ENCODE results near the gene RADX.

DNA sequence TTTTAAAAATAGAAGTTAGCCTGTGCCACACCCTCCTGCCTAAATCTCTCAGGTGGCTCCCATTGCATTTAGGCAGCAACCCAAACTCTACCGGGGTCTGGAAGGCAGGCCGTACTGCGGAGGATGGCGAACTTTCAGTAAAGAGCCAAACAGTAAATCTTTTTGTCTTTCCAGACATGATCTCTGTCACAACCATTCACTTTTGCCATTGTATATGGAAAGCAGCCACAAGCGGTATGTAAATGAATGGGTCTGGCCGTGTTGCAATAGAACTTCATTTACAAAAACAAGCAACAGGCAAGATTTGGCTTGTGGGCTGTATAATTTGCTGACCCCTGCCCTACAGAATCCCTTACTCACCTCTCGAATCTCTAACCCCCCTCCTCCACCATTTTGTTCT is 3.3 kb downstream of the RADX start:
- TF ChIP-seq, protein P1, sequence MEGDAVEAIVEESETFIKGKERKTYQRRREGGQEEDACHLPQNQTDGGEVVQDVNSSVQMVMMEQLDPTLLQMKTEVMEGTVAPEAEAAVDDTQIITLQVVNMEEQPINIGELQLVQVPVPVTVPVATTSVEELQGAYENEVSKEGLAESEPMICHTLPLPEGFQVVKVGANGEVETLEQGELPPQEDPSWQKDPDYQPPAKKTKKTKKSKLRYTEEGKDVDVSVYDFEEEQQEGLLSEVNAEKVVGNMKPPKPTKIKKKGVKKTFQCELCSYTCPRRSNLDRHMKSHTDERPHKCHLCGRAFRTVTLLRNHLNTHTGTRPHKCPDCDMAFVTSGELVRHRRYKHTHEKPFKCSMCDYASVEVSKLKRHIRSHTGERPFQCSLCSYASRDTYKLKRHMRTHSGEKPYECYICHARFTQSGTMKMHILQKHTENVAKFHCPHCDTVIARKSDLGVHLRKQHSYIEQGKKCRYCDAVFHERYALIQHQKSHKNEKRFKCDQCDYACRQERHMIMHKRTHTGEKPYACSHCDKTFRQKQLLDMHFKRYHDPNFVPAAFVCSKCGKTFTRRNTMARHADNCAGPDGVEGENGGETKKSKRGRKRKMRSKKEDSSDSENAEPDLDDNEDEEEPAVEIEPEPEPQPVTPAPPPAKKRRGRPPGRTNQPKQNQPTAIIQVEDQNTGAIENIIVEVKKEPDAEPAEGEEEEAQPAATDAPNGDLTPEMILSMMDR (IDR thresholded peaks at IDR 0.05), result no peak
- no peak for TF ChIP-seq POLR2A (IDR thresholded peaks at IDR 0.05)
- no peak for TF ChIP-seq EP300 (IDR thresholded peaks at IDR 0.05)
